LNCAP (cell line): ENCODE results near the gene DAND5.

Source experiments
- CTCF ChIP-seq: fragments of 450-650 bp; IDR thresholded peaks from 2 replicates; pipeline ENCODE4 v1.5.1; 2017; ENCODE audit warnings: mild to moderate bottlenecking

DAND5 gene

GRCh38 chr19:12996406-12997094, 27.2 kb downstream of the DAND5 start:
- TF ChIP-seq CTCF, result peak; percentile 16; the same call in 1 of the 2 replicates

- no peak for TF ChIP-seq CTCF
These were observed 28.0 kb downstream of the DAND5 start for GRCh38 chr19:12997179-12997966.

GRCh38 chr19:12997967-12998940, 28.9 kb downstream of the DAND5 start:
- no peak for TF ChIP-seq CTCF

- no peak for TF ChIP-seq CTCF
These were observed 31.8 kb downstream of the DAND5 start for GRCh38 chr19:13001166-13001501.

- TF ChIP-seq CTCF, result no peak
These were observed 32.3 kb downstream of the DAND5 start for GRCh38 chr19:13001502-13002165.

GRCh38 chr19:13002166-13002898, 33.0 kb downstream of the DAND5 start:
- TF ChIP-seq CTCF, result no peak
